ENCODE results near the gene ZNF436. TPM values are rescaled to one million over a fixed set of nuclear protein-coding genes. Genes with fewer than 3 reads are reported as not detected.

ZNF436 gene
- total and polyA plus RNA-seq, 2 of the 13 experiments (the other 11 are each of a cell fraction or from before 2014, with no cell fraction given), result 4.3 to 9.9 TPM

DNA sequence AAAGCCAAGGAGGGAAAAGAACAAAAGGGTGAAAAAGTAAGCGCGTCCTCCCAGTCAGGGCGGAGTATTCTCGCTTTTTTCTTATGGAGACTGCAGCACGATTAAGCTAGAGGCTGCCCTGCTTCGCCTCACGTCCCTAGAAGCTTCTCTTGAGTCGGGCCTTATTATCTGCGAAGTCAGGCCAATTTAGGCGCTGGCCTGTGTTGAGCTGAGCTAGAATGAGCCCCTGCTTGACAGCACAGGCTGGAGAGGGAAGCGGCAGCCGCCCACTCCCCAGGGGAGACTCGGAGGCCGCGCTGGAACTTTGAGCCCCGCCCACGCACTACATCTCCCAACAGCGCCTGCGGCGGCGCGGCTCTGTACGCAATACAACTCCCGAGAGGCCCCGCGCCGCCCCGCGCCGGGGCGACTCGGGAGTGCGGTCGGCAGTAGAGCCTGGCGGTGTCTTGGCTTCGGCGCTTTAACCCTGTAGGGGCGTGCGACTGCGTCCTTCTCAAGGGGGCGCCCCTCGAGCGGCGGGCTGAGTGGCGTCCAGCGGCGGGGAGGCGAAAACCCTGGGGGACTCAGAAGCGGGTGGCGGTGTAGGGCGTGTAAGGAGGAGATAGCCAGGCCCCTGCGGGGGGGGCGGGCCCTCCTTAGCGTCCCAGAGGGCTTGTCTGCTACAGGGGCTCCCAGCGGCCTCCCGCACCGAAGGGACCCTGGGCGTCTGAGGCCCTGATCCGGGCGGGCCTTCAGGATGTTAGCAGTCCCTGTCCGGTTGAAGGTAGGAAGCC, 888 bp downstream of the ZNF436 start (continued):
- TF ChIP-seq, protein P1, sequence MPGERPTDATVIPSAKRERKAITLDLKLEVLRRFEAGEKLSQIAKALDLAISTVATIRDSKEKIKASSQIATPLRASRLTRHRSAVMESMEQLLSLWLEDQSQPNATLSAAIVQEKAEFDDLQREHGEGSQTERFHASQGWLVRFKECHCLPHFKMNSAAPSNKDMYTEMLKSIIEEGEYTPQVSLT (CRISPR knock-in tag; IDR thresholded peaks at IDR 0.05; ENCODE audit: borderline replicate concordance, low read depth), result 0 out of 2 replicates have a peak, but pooled peaks have one; percentile 50
- TF ChIP-seq ZNF670 (CRISPR knock-in tag; IDR thresholded peaks at IDR 0.05; ENCODE audit: borderline replicate concordance) (no peak; the same call in 1 of the 2 replicates), CHD4 (IDR thresholded peaks at IDR 0.05; ENCODE audit: borderline replicate concordance, low read length) (peak; percentile 42; the same call in 1 of the 2 replicates), ZNF253 (CRISPR knock-in tag; IDR thresholded peaks at IDR 0.05; ENCODE audit: borderline replicate concordance) (0 out of 2 replicates have a peak, but pooled peaks have one; percentile 70), SIN3B (IDR thresholded peaks at IDR 0.05; ENCODE audit: low read length) (no peak), MAFF (IDR thresholded peaks at IDR 0.05; ENCODE audit: low read depth, low read length) (no peak), PHF5A (CRISPR knock-in tag; IDR thresholded peaks at IDR 0.05; ENCODE audit: low read depth, unreplicated experiment) (peak; percentile 43), ZNF17 (CRISPR knock-in tag; IDR thresholded peaks at IDR 0.05) (no peak), NFKBIZ (CRISPR knock-in tag; IDR thresholded peaks at IDR 0.05) (peak; percentile 25; the same call in 1 of the 2 replicates), FLYWCH1 (CRISPR knock-in tag; IDR thresholded peaks at IDR 0.05) (no peak), PTBP1 (IDR thresholded peaks at IDR 0.05; ENCODE audit: low read depth, low read length, poor library complexity, severe bottlenecking) (no peak)
- TF ChIP-seq, protein P2, sequence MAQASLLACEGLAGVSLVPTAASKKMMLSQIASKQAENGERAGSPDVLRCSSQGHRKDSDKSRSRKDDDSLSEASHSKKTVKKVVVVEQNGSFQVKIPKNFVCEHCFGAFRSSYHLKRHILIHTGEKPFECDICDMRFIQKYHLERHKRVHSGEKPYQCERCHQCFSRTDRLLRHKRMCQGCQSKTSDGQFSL (CRISPR knock-in tag; IDR thresholded peaks at IDR 0.05), result peak; percentile 93
- TF ChIP-seq, protein P3, sequence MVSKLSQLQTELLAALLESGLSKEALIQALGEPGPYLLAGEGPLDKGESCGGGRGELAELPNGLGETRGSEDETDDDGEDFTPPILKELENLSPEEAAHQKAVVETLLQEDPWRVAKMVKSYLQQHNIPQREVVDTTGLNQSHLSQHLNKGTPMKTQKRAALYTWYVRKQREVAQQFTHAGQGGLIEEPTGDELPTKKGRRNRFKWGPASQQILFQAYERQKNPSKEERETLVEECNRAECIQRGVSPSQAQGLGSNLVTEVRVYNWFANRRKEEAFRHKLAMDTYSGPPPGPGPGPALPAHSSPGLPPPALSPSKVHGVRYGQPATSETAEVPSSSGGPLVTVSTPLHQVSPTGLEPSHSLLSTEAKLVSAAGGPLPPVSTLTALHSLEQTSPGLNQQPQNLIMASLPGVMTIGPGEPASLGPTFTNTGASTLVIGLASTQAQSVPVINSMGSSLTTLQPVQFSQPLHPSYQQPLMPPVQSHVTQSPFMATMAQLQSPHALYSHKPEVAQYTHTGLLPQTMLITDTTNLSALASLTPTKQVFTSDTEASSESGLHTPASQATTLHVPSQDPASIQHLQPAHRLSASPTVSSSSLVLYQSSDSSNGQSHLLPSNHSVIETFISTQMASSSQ (IDR thresholded peaks at IDR 0.05; ENCODE audit: low read depth), result no peak
- TF ChIP-seq, protein P3 (CRISPR knock-in tag; IDR thresholded peaks at IDR 0.05; ENCODE audit: borderline replicate concordance), result peak; percentile 61
- TF ChIP-seq, protein P4, sequence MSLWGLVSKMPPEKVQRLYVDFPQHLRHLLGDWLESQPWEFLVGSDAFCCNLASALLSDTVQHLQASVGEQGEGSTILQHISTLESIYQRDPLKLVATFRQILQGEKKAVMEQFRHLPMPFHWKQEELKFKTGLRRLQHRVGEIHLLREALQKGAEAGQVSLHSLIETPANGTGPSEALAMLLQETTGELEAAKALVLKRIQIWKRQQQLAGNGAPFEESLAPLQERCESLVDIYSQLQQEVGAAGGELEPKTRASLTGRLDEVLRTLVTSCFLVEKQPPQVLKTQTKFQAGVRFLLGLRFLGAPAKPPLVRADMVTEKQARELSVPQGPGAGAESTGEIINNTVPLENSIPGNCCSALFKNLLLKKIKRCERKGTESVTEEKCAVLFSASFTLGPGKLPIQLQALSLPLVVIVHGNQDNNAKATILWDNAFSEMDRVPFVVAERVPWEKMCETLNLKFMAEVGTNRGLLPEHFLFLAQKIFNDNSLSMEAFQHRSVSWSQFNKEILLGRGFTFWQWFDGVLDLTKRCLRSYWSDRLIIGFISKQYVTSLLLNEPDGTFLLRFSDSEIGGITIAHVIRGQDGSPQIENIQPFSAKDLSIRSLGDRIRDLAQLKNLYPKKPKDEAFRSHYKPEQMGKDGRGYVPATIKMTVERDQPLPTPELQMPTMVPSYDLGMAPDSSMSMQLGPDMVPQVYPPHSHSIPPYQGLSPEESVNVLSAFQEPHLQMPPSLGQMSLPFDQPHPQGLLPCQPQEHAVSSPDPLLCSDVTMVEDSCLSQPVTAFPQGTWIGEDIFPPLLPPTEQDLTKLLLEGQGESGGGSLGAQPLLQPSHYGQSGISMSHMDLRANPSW (CRISPR knock-in tag; IDR thresholded peaks at IDR 0.05; ENCODE audit: borderline replicate concordance), result no peak; the same call in 1 of the 2 replicates

Measured in HepG2 (cell line).